A549 (cell line): ENCODE measurements around the gene SLC16A13. TPM values are rescaled to one million over a fixed set of nuclear protein-coding genes. Genes with fewer than 3 reads are reported as not detected.

Experiments used
- ATAC-seq, 2 experiments: fragments of 200-7000 bp in 1 of 2; fragments of >200 bp in 1 of 2; cut with Nextera tagmentation in 1 of 2; cut with Tn5 transposase in 1 of 2; 3 replicates each; pipeline versions ENCODE4 v1.8.0 to v1.9.1; 2018 to 2020; ENCODE audit warnings: mild to moderate bottlenecking in 1 of 2, moderate library complexity in 1 of 2
- CTCF ChIA-PET: fragments of 300-600 bp; sonication (Branson Sonifier 250); formaldehyde crosslinking; extraction: SDS; loops from one replicate; lab custom pipeline; 2021; ENCODE audit warnings: antibody characterized with exemption, inconsistent platforms; lab: Yijun Ruan, JAX
- POLR2A ChIA-PET: fragments of 350-600 bp; formaldehyde crosslinking; extraction: SDS; loops from one replicate; lab custom pipeline; 2021; ENCODE audit warnings: antibody characterized with exemption, inconsistent platforms; lab: Yijun Ruan, JAX
- DNase-seq, 2 experiments: peaks; one replicate each; pipeline versions ENCODE4 v3.0.0 to v3.0.0-alpha.2; 2011 to 2016; ENCODE audit warnings: low read depth in 1 of 2, low spot score in 1 of 2
- FAIRE-seq: peaks from 2 replicates; lab custom pipeline; 2011; peaks lifted over from hg19 to GRCh38; lab: Jason Lieb, UNC
- H3K27ac ChIP-seq, 2 experiments: fragments of >200 bp; sonication (Bioruptor Twin); formaldehyde crosslinking; 3 replicates each; pipeline ENCODE4 v1.5.1; 2016 to 2017
- H3K4me1 ChIP-seq: fragments of >200 bp; sonication (Bioruptor Twin); formaldehyde crosslinking; 3 replicates; pipeline ENCODE4 v1.6.1; 2016
- H3K4me2 ChIP-seq: fragments of >200 bp; sonication (Bioruptor Twin); formaldehyde crosslinking; 3 replicates; pipeline ENCODE4 v1.6.1; 2016
- H3K4me3 ChIP-seq: fragments of >200 bp; sonication (Bioruptor Twin); formaldehyde crosslinking; 3 replicates; pipeline ENCODE4 v1.5.1; 2016
- H3K9me3 ChIP-seq: fragments of >200 bp; sonication (Bioruptor Twin); formaldehyde crosslinking; 3 replicates; pipeline ENCODE4 v1.6.1; 2016
- BHLHE40 ChIP-seq: IDR thresholded peaks from 2 replicates; pipeline ENCODE4 v1.6.1; 2012; ENCODE audit warnings: low read depth, low read length, inconsistent platforms
- CBX2 ChIP-seq: fragments of 200-600 bp; sonication (generic); IDR thresholded peaks from 2 replicates; pipeline ENCODE4 v1.6.1; 2016; ENCODE audit warnings: low read depth, mild to moderate bottlenecking, borderline replicate concordance
- CBX8 ChIP-seq: fragments of 200-600 bp; sonication (generic); IDR thresholded peaks from 2 replicates; pipeline ENCODE4 v1.6.1; 2016
- CHD4 ChIP-seq: fragments of 200-600 bp; sonication (generic); IDR thresholded peaks from 2 replicates; pipeline ENCODE4 v1.6.1; 2016; ENCODE audit warnings: antibody characterized with exemption, mild to moderate bottlenecking, borderline replicate concordance
- CTCF ChIP-seq: fragments of >200 bp; sonication (Bioruptor Twin); formaldehyde crosslinking; IDR thresholded peaks from 3 replicates; pipeline ENCODE4 v1.5.1; 2016
- EHMT2 ChIP-seq: fragments of 200-600 bp; sonication (generic); IDR thresholded peaks from 2 replicates; pipeline ENCODE4 v1.6.1; 2016; ENCODE audit warnings: antibody characterized with exemption, low read depth, mild to moderate bottlenecking, moderate library complexity
- ELK1 ChIP-seq: fragments of 150-350 bp; IDR thresholded peaks from 2 replicates; pipeline ENCODE4 v1.6.1; 2014; ENCODE audit warnings: low read depth, mild to moderate bottlenecking, low read length
- ESRRA ChIP-seq: fragments of 150-350 bp; IDR thresholded peaks from 2 replicates; pipeline ENCODE4 v1.6.1; 2014; ENCODE audit warnings: mild to moderate bottlenecking, low read length, borderline replicate concordance
- HEYL ChIP-seq: fragments of 250-450 bp; sonication (Bioruptor Pico); IDR thresholded peaks from 2 replicates; pipeline ENCODE4 v1.8.0; 2021; ENCODE audit warnings: mild to moderate bottlenecking, moderate library complexity
- HOXA7 ChIP-seq: fragments of 250-450 bp; sonication (Bioruptor Pico); IDR thresholded peaks from 2 replicates; pipeline ENCODE4 v1.5.0; 2020; ENCODE audit warnings: mild to moderate bottlenecking, moderate library complexity
- HOXB5 ChIP-seq: fragments of 250-450 bp; sonication (Bioruptor Pico); IDR thresholded peaks from 2 replicates; pipeline ENCODE4 v1.5.0; 2020; ENCODE audit warnings: mild to moderate bottlenecking, moderate library complexity
- JUN ChIP-seq, 2 experiments: fragments of >200 bp; sonication (Bioruptor Twin); formaldehyde crosslinking; IDR thresholded peaks; 2 replicates in 1 of 2; 3 replicates in 1 of 2; pipeline ENCODE4 v1.6.1; 2016 to 2017
- MAZ ChIP-seq: fragments of 150-350 bp; IDR thresholded peaks from 2 replicates; pipeline ENCODE4 v1.6.1; 2014; ENCODE audit warnings: antibody characterized with exemption, low read depth, low read length, borderline replicate concordance
- NFE2L2 ChIP-seq: fragments of 150-350 bp; conservative IDR thresholded peaks from 2 replicates; pipeline ENCODE4 v1.6.1; 2014; ENCODE audit warnings: low read length
- NPAS2 ChIP-seq: fragments of 250-450 bp; sonication (Bioruptor Pico); IDR thresholded peaks from 2 replicates; pipeline ENCODE4 v1.8.0; 2022; ENCODE audit warnings: mild to moderate bottlenecking, moderate library complexity, borderline replicate concordance
- NR3C1 ChIP-seq: fragments of >200 bp; sonication (Bioruptor Twin); formaldehyde crosslinking; IDR thresholded peaks from 3 replicates; pipeline ENCODE4 v1.6.1; 2017
- POLR2AphosphoS2 ChIP-seq: conservative IDR thresholded peaks from 2 replicates; pipeline ENCODE4 v1.6.1; 2012; ENCODE audit warnings: low read length, improper control_type of control experiment, inconsistent platforms
- RCOR1 ChIP-seq: fragments of 150-350 bp; IDR thresholded peaks from 2 replicates; pipeline ENCODE4 v1.6.1; 2014; ENCODE audit warnings: antibody characterized with exemption, low read length, low read depth
- SREBF2 ChIP-seq: fragments of 450-650 bp; IDR thresholded peaks from 2 replicates; pipeline ENCODE4 v1.6.1; 2014; ENCODE audit warnings: mild to moderate bottlenecking, moderate library complexity
- TFCP2L1 ChIP-seq: fragments of 250-450 bp; sonication (Bioruptor Pico); IDR thresholded peaks from 2 replicates; pipeline ENCODE4 v1.5.0; 2021; ENCODE audit warnings: mild to moderate bottlenecking
- TP53 ChIP-seq: fragments of 250-450 bp; sonication (Bioruptor Pico); IDR thresholded peaks from 2 replicates; pipeline ENCODE4 v1.5.0; 2021; ENCODE audit warnings: mild to moderate bottlenecking, moderate library complexity
- ZNF302 ChIP-seq: fragments of 250-450 bp; sonication (Bioruptor Pico); IDR thresholded peaks from 2 replicates; pipeline ENCODE4 v1.9.0; 2021; ENCODE audit warnings: inconsistent platforms, mild to moderate bottlenecking, moderate library complexity
- ZSCAN20 ChIP-seq: fragments of 250-450 bp; sonication (Bioruptor Pico); IDR thresholded peaks from 2 replicates; pipeline ENCODE4 v1.8.0; 2022; ENCODE audit warnings: mild to moderate bottlenecking, moderate library complexity
- WGBS: methylation state at CpG from one replicate; pipeline ENCODE4 v1.1.6; 2017; ENCODE audit errors: missing lambda C conversion rate; 5-methylcytosine and 5-hydroxymethylcytosine counted together
- polyA plus RNA-seq, 4 experiments: library from polyadenylated mRNA; depleted of rRNA in 3 of 4; stranded (reverse); fragments of >200 nt; fragmentation: RNase III in 1 of 4; extraction: RNeasy Plus Mini Kit Qiagen cat#74134 plus additional on column Dnase treatment in 1 of 4; gene quantifications; 2 replicates in 3 of 4; 3 replicates in 1 of 4; pipeline ENCODE4 v1.2.3, GENCODE V29; 2011 to 2017

The SLC16A13 gene
- polyA plus RNA-seq, 2 of the 4 experiments (the other 2 are of a cell fraction) = 8.0 to 10.9 TPM

GRCh38 chr17:6994666-6995256, 41.1 kb upstream of the SLC16A13 start:
- DNase-seq = no peak
- TF ChIP-seq RCOR1 = no peak
- no peak for TF ChIP-seq SREBF2
- TF ChIP-seq MAZ = no peak
- no peak for TF ChIP-seq CBX2
- no peak for TF ChIP-seq POLR2AphosphoS2
- TF ChIP-seq NPAS2 (CRISPR knock-in tag) = no peak
- no peak for TF ChIP-seq ELK1
- TF ChIP-seq ESRRA = no peak
- no peak for TF ChIP-seq TFCP2L1 (CRISPR knock-in tag)
- no peak for TF ChIP-seq ZNF302 (CRISPR knock-in tag)
- TF ChIP-seq HEYL (CRISPR knock-in tag) = no peak
- TF ChIP-seq NR3C1 = no peak
- TF ChIP-seq, all 56 proteins: peak for 0
- no peak overlapping the region for H3K27ac ChIP-seq
- H3K9me3 ChIP-seq = no peaks in the 10 kb centered on the region
- ChIA-PET CTCF (interaction anchor here (1.0 to 5.0 kb wide), 6 partner anchors 11 to 328 kb away, joined by 3 to 44 read pairs (median 5); no protein-coding TSS in a partner anchor), POLR2A (interaction anchor here (0.6 kb wide), 1 partner anchor 335 kb away, joined by 4 read pairs; no protein-coding TSS in a partner anchor)
- WGBS = 75% methylated on average over 9 of the region's 9 CpGs
- H3K4me2 ChIP-seq = no peak overlapping the region
- no peak overlapping the region for H3K4me3 ChIP-seq
- H3K4me1 ChIP-seq = no peaks in the 10 kb centered on the region
- FAIRE-seq (no peak), ATAC-seq (no peak)

GRCh38 chr17:6995500-6996255, 40.1 kb upstream of the SLC16A13 start, which contains the start of gene ALOX12:
Gene ALOX12 (plus strand): TSS chr17:6996049. CDS start chr17:6996118, 69 bp downstream.
- no peak for FAIRE-seq
- no peak within 1 kb of the TSS for H3K4me2 ChIP-seq

More at GRCh38 chr17:6995500-6996255, 40.1 kb upstream of the SLC16A13 start, which contains the start of gene ALOX12:
- Histone ChIP-seq H3K4me3 (no peak within 1 kb of the TSS), H3K4me1 (no peaks in the 10 kb centered on the region), H3K27ac (no peak within 1 kb of the TSS), H3K9me3 (no peaks in the 10 kb centered on the region)
- DNase-seq = no peak
- POLR2A ChIA-PET = no interaction called here
- TF ChIP-seq NFE2L2 = no peak
- TF ChIP-seq HOXB5 (CRISPR knock-in tag) = no peak
- TF ChIP-seq EHMT2 = no peak
- no peak for TF ChIP-seq JUN (IDR thresholded peaks at IDR 0.05)
- TF ChIP-seq ZSCAN20 (CRISPR knock-in tag) = no peak
- no peak for TF ChIP-seq BHLHE40
- TF ChIP-seq CTCF = no peak
- no peak for TF ChIP-seq CHD4
- TF ChIP-seq CBX8 = no peak
- TF ChIP-seq HEYL (CRISPR knock-in tag) = no peak
- no peak for TF ChIP-seq HOXA7 (CRISPR knock-in tag)
- TF ChIP-seq TP53 = no peak
- TF ChIP-seq ESRRA = no peak
- CTCF ChIA-PET = interaction anchor here (0.9 to 5.0 kb wide), 9 partner anchors 10 to 329 kb away, joined by 3 to 44 read pairs (median 4); no protein-coding TSS in a partner anchor
- no peak for ATAC-seq
- 95% methylated on average over 61 of the region's 64 CpGs for WGBS
